DMS114 treated with DMSO at 0.1 percent for 48 hours (cell line): Measurements from ENCODE around the gene NCOA6.

Experiments used
- DNase-seq: peaks from one replicate; lab custom pipeline; 2025; ENCODE audit not compliant: unreplicated experiment; lab: John Stamatoyannopoulos, UW

NCOA6 gene

DNA sequence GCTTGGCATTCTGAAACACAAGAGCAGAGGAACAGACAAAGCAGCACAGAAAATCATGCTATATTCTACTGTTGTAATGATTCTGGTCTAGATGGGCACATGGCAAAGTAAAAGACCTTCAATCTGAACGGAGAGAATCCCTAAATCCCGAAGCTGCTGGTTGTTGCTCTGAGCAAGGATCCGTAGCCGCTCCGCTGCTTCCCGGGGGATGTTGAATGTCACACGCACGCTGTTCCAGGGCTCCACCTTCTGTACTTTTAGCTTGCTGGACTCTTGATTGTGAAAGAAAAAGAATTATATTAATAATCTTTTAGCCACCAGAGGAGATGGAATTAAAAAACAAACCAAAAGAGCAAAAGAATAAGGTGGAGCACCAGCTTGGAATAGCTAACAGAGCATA is 49.3 kb downstream of the NCOA6 start:
- no peak for DNase-seq

DNA sequence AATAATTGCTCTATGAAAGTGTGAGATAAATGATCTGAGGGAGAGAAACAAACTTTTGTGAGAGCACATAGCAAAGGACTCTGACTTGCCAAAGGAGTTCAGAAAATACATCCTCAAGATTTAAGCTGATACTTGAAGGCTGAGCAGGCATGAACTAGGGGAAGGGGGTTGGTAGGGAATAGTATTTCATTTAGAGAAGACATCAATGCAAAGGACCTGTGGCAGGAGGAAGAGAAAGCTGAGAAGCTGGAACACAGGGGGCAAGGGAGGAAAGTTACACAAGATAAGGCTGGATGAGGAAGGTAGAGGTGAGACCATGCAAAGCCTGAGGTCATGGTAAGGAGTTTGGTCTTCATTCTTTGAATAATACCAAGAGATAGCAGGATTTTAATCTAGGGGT is 50.6 kb downstream of the NCOA6 start:
- no peak for DNase-seq

DNA sequence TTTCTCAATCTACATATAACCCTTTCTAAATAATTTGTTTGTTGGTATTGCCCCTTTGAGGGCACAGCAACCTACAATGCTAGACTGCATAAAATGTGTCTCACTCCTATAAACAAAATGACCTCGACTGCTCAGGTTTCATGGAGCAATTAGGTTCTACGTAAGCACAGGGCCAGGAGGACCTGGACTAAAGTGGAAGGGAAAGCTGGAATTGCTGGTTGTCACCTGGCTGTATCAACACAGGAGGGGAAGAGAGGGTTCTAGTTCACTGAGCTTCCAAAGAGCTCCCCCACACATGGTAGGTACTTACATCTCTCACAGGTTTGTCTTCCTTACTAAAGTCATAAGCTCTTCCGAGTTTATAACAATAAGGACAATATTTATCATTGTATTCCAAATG is 51.0 kb downstream of the NCOA6 start:
- no peak for DNase-seq

DNA sequence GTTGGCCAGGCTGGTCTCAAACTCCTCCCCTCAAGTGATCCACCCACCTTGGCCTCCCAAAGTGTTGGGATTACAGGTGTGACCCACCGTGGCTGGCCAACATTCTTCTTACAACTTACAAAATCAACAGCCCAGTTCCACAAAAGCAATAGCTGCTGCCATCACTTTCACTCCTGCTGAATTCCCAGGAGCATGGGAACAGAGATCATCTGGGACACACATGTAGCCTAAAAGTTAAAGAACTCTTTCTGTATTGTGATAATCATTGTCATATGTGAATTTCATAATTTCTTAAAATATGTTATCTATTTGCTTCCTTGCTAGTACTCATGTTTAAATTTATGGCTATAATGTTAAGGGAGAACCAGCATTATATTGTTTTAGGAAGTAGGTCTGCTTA is 51.7 kb downstream of the NCOA6 start:
- no peak for DNase-seq

DNA sequence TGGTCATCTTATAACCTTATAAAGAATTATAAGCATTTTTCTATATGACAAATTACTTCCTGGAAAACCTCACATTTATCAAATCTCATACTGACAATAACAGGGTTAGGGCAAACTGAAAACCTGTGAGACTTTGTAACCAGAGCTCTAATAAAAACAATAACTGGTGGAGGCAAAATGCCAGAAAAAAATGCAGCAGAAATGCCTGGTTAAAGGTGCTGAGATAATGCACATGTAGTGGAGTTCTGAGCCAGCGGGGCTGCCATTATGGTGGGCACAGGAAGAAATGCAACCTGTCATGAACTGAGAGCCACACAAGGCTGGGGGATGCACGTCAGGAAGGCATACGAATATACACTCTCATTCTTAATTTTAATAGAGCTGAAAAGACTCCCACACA is 53.0 kb downstream of the NCOA6 start:
- no peak for DNase-seq

DNA sequence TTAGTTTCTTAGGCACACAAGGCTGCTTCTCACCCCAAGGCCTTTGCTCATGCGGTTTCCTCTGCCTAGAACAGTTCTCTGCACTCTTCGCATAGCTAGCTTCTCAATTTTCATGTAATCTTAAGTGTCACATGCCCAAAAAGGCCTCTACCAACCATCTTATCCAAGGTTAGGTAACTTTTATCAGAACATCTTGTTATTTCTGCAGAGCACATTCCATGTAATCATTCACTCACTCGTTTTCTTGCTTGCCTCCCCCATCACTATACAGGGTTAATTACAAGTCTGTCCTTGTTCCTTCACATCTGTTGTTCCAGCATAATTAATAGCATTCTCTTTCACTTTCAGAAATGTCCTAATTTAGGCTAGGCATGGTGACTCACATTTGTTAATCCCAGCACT is 53.8 kb downstream of the NCOA6 start:
- DNase-seq: no peak

DNA sequence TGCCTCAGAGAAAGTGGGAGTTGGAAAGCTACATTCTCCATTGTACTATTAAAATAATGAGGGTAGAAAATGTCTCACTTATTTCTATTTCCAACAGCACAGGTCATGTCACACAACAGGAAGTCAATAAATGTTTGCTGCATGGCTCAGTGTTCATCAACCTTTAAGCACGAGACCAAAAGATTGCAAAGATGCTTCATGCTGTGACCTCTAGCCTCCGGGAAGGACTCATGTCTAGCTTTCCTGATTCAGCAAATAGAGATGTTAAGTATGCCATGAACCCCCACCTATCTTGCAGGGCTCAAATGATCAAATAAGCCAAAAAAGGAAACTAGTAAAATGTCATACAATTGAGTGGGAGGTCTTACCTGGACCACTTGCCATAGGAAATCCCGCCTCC is 57.4 kb downstream of the NCOA6 start:
- no peak for DNase-seq

DNA sequence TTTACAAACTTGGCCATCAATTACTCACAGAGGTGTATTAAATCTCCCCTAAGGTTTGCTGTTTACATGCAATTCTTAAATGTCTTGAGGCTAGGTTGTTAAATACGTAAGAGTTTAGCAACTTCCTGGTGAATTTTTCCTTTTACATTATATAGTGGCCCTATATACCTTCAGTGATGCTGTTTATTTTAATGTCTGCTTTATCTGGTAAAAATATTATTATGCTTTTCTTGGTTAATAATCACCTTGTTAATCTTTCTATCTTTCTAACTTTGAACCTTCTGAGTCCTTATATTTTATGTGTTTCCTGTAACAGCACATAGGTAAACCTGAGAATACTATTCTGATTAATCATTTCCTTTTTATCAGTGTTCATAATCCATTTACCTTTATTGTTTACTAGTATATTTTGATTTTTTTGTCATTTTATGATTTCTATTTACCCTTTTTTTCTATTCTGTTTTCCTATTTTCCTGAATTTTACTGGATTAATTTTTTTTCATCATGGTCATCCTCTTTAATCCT is 63.4 kb downstream of the NCOA6 start:
- no peak for DNase-seq

DNA sequence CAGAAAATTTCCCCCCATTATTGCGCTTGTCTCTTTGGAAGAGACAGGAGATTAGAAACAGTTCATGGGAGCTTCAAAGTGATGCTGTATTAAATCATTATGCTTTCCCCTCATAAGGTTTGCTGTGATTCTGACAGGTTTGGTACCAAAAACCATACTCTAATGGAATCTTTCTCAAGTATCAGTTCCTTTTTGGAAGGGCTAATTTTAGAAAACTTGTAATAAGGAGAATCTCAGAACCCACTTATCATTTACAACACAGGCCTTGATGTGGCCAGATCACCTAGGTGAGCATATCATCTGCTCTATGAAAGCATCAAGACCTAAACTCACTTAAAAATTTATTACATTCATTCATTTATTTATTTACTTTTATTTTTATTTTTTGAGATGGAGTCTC is 70.1 kb downstream of the NCOA6 start:
- DNase-seq: no peak

DNA sequence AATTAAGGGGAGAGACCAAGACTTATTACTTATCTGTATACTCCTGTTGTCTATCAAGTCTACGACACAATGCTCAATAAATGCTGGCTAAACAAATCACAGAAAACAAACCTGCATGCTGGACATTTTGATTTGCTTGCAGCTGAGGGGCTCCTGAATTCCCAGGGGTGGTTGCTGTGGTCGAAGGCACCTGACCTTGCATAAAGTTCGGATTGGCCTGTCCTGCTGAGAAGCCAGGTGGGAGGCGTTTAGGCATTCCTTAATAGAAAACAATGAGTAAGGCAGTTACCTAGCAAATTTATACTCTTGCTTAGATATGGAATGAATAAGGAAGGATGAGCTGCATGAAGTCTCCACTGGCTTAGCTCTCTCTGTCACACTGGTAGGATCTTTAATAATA is 70.8 kb downstream of the NCOA6 start:
- DNase-seq: no peak

DNA sequence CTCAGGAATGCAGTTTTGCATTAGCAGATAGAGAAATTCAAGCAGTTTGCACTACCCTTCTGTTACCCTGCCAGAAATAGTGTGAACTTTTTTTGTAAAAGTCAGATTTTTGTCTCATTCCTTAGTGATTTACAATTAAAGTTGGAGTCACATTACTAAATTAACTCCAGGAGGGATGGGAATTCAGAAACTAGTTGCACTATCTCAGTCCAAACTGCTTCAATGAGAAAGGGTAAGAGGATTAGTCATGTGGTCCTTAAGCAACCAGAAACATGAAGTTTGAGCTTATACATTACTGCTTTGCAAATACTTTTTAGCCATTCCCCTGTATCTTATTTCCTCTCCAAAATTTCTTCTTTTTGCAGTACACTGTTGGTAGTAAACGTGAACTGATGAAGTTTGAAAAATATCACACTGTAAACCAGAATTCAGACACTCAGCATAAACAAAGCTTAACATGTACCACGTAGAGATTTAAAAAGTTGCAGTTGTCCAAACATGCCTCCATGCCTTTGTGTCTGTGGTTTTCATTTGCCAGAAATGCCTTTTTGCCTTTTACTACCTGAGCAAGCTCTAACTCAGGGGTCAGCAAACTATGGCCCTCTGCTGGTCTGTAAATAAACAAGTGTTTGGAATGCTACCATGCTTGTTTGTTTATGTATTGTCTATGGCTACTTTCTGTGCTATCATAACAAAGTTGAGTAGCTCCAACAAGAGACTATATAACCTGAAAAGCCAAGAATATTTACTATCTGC is 71.6 kb downstream of the NCOA6 start:
- no peak for DNase-seq

DNA sequence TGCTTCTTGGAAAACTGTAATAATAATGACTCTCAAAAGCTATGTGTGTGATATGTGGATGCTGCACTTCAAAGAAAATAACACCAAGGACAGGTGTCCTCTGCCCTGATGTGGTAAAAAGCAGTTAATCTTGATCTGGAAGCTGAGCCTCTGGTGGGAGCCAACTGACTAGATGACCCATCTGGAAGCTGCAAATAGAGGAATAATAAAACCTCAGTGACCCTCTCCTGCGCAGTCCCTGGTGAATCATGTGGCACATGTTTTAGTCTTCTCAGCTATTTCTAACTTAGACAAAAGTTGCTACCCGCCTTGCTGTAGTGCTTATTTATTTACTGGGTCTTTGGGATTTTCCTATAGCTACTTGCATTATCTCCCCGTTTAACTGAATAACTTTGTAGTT is 74.0 kb downstream of the NCOA6 start:
- no peak for DNase-seq

DNA sequence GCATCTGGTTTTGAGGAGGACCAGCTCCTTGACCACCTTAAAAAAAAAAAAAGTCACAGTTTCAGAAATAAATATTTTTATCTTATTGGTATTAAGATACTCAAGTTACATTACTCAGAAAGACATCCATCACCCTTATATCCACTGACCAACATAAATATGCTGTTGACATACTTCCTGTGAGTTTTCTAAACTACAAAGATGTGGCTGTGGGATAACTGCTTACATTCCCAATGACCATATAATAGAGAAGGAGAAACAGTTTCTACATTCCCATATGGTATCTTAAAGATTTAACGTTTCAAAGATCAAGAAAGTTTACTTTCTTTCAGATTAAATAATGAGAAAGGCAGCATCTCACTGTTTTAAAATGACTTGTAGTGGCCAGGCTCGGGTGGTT is 75.0 kb downstream of the NCOA6 start:
- no peak for DNase-seq

DNA sequence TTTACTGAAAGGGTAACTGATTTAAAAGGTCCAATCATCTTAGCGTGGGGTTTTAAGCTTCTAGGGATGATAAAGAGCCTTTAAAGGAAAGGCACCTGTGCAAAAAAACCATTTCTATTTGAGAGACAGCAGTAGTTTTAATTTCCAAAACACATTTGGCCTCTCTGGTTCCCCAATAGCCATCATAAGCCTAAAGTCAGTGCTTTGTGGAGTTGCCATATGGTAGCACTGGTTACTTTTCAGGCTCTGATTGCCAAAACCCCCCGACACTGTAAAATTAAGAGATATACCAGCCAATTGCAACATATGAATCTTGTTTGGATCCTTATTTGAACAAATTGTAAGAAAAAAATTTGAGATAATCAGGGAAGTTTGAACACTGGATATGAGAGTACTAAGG is 76.7 kb downstream of the NCOA6 start:
- DNase-seq: no peak

DNA sequence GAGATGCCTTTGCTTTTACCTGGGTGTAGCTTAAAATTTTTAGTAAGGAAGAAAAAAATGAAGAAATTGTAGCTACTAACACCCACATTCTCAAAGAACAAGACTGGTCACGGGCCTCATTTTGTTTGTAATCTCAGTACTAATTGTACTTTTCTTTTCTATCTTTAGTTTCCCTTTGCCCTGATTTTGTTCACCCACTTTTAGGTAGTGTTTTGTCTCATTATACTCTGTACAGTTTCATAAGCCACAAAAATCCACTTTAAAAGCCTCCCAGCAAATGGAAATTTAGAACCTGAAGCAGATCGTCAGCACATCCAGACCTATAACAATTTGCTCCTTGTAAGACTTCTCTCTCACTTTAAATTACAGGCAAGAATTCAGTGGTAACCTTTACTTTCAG is 78.0 kb downstream of the NCOA6 start:
- DNase-seq: no peak

DNA sequence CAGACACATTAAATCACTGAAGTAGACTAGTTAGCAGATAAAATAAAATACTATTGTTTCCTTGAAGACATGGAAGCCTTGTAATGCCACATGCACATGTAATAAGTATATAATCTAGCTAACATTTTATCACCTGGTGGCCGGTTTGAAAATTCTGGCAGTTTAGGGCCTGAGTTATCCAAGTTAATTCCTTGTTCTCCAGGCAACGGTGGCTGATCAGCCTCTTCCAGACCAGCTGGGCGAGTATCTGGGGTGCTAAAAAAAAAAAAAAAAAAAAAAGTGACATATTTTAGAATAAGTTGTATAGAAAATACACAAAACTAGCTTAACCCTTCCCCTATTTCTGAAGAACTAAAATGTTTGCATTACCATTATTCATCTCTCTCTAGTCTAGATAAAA is 78.8 kb downstream of the NCOA6 start:
- no peak for DNase-seq

DNA sequence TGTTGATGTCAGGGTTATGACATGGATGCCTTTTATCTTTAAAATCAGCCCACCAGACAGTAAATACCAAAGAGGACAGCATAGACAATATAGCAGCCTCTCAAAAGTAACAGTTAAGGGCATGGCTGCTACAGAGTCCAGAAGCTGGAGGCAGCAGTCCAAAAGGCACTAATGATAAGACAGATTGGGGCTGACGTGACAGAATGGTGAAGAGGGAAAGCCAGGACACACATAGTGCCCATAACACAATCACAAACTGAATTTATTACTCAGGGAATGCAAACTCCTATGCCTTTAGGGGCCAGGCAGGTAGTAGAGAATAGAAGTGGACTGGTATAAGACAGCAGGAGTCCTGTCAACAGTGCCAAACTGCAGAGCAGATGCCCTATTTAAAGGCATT is 80.6 kb downstream of the NCOA6 start:
- DNase-seq: no peak

DNA sequence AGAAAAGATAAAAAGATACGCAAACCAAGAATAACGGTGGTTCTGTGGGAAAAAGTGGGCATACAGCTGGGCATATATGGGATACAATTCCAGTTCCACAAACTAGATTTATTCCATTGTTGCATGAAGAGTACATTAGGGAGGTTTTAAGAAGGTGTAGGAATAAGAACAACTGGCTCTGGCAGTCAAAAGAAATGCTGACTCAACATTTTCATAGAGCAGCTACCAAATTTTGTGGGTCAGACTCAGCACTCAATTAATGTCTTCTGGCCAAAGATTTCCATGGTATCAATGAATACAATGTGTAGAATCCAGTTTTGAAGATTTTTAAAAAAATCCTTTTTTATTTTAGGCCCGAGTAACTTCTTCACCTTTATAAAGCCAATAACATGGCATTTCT is 81.1 kb downstream of the NCOA6 start:
- no peak for DNase-seq

DNA sequence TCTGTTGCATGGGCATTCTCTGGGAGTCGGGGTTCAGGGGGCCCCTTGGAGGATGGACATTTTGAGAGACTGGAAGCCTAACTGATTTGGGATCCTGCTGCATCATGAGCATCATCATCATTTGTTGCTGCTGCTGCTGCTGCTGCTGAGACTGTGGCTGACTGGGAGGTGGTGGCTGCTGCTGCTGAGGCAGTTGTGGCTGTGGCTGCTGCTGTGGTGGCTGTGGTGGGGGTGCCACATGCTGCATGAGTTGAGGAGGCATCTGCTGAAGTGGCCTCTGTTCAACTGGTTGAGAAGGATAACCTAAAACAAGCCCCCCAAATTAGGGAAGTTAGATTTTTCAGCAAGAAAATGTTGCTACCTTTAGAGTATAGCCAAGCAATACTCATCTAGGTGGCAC is 82.4 kb downstream of the NCOA6 start:
- no peak for DNase-seq

DNA sequence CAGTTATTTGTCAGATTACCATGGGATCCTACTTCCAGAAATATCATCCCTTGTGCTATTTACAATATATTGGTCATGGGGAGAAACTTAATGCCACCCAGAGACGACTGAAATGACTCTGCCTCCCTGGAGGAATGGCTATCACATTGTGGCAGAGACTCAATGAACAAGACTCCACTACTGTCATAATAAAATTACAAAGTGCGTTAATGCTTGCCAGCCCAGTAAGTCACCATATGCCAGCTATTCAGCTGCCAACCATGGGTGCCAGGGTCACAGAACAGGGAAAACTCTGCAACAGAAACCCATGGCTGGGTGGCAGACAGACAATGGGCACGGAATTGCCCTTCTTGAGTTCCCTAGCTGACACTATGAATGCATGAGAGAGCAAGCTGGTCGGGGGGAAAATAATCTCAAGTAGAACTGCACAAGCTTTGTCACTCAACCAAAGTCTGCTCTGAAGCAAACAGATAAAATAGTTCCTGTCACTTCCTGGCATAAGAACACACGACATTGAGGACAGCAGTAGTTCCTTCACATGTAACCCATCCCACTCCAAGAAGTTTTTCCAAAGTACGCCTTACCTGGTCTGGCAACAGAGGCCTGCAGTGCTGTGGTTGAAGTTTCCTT is 89.2 kb downstream of the NCOA6 start:
- no peak for DNase-seq

DNA sequence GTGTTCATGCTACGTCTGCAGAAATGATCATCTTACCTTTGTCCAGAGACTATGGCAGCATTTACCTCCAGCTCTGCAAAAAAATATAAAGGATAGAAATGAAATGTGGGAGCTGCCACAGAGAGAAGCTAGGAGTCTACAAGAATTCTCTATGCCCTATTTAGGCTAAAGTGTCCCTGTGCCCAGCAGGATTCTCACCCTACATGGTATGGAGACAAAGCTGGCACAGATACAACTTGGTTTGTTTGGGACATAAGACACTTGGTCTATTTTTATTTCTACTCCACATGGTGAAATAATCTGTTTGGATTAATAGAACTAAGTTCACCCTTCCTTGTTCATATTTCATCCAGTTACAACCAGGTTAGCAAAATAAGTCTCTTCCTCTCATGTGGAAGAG is 92.9 kb downstream of the NCOA6 start:
- DNase-seq: no peak

DNA sequence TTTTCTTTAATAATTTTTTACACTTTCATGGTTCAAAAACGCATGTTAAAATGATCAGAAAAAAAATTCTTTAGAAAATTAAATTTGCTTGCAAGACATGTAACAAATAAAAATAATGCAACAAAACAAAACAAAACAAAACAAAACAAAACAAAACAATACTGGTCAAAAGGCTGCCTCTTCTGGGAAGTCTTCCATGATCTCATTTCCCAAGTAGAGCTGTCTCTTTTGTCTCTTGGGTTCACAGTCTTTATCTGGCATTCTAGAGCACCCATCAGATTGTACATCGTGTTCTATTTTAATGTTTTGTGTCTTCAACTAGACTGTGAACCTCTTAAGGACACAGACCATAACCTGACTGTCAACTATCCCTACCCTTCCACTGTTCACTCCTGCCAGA is 96.0 kb downstream of the NCOA6 start:
- no peak for DNase-seq

DNA sequence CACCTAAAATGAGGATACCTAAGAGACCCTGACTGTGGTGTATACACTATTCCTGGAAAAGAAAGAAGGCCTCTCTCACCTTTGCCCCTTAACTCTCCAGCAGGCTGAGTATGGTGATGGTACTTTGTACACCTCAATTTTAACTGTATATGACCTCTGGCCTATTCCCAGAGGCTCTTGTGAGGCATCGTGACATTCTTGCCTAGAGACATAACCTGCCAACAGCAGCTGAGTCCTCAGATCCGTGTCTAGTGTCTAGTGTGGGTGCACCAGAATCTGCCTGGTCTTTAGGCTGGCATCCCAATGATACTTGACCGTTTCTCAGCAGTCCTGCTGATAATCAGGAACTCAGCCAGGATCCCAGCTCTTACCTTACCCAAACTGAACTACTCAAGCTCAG is 101.3 kb downstream of the NCOA6 start:
- DNase-seq: no peak
